ENCODE measurements around the gene SCG5. TPM values are rescaled to one million over a fixed set of nuclear protein-coding genes. Genes with fewer than 3 reads are reported as not detected.

Gene SCG5
- total and polyA plus RNA-seq, 2 of the 13 experiments (the other 11 are each of a cell fraction or from before 2014, with no cell fraction given), result 2.3 to 3.5 TPM

- TF ChIP-seq ZNF609 (CRISPR knock-in tag; IDR thresholded peaks at IDR 0.05; ENCODE audit: borderline replicate concordance), result no peak
- TF ChIP-seq HOXA3 (CRISPR knock-in tag; IDR thresholded peaks at IDR 0.05), result no peak
Observed at GRCh38 chr15:32637704-32638103, 3.8 kb upstream of the SCG5 start (continued).

GRCh38 chr15:32642667-32643435 lies 1.3 kb downstream of the SCG5 start:
- H3K9ac ChIP-seq (ENCODE audit: insufficient read depth, low read depth, low read length), result no peak overlapping the region
- intact Hi-C loops (cut with micrococcal nuclease; ENCODE audit: unreplicated experiment), result no loop called here
- ATAC-seq, result no peak
- ChIA-PET POLR2A (no interaction called here), CTCF (ENCODE audit: low intra/inter-chr PET ratio, low total read pairs) (no interaction called here)
- H3K27me3 ChIP-seq (ENCODE audit: control insufficient read depth in 1 of 2, insufficient read depth in 2 of 2, low read length in 2 of 2), result no peaks in the 10 kb centered on the region; a peak in 1 of 5 replicates
- in situ Hi-C loops (cut with HindIII; ENCODE audit: extremely low pct_ligation_motif_present, low pct_unique_long_range_greater_than_20kb), result no loop called here
- no peak overlapping the region for H3K4me3 ChIP-seq (replicated peaks in 1 of 3; ENCODE audit: insufficient read depth in 1 of 3, low read depth in 2 of 3, low read length in 3 of 3)
- 50% methylated on average over 5 of the region's 5 CpGs for WGBS (ENCODE audit: low lambda C conversion rate)
- no peak for TF ChIP-seq ARID3A (IDR thresholded peaks at IDR 0.05; ENCODE audit: low read depth, low read length)
- no peak for TF ChIP-seq JUND (CRISPR knock-in tag; IDR thresholded peaks at IDR 0.05)
- no peaks in the 10 kb centered on the region for H4K20me1 ChIP-seq (ENCODE audit: insufficient read depth, low read length)
- no peak for FAIRE-seq
- no peaks in the 10 kb centered on the region for H3K4me1 ChIP-seq (ENCODE audit: insufficient read depth, low read length)
- H3K79me2 ChIP-seq (ENCODE audit: insufficient read depth, low read length), result no peaks in the 10 kb centered on the region
- BruUV-seq (replicated peaks), result no TSS peak
- DNase-seq (ENCODE audit: low spot score), result no peak
- no peak overlapping the region for H3K27ac ChIP-seq (ENCODE audit: extremely low read length, insufficient read depth, low read length)
- H3K4me2 ChIP-seq (ENCODE audit: low read depth, low read length), result no peak overlapping the region
- H3K9me3 ChIP-seq (ENCODE audit: low read length), result no peaks in the 10 kb centered on the region
- H3K36me3 ChIP-seq (replicated peaks in 1 of 2; ENCODE audit: control insufficient read depth in 1 of 2, insufficient read depth in 2 of 2, low read length in 2 of 2), result peaks cover 0 to under 1% of the 10 kb centered on the region in 2 experiments; a peak in 1 of 5 replicates
- no peak overlapping the region for H2AFZ ChIP-seq (ENCODE audit: low read length)
